CD4-positive, alpha-beta T cell treated with Interleukin-6 at 100 ng/mL for 8 hours (primary cell): Measurements from ENCODE around the gene IFNA4.

Source experiments
- DNase-seq: peaks from one replicate; pipeline ENCODE4 v3.0.0-alpha.2; 2020; ENCODE audit warnings: mixed read lengths, low spot score

IFNA4 gene

DNA sequence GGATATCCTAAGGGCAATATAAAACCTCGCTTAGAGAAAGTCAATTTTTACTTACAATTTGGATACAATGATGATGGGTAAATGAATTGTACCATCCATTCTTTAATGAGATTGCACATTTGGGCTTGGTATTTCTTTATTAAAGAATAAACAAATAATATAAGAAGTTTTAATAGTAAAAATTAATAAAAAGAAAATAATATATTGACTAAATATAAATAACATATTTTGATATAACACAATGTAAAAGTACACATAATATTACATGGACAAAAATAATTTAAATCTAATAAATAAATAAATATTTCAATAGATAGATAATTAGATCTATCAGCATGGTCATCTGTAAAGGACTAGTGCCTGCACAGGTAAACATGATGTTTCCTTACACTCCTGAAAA lies 21.9 kb downstream of the IFNA4 start:
- no peak for DNase-seq

DNA sequence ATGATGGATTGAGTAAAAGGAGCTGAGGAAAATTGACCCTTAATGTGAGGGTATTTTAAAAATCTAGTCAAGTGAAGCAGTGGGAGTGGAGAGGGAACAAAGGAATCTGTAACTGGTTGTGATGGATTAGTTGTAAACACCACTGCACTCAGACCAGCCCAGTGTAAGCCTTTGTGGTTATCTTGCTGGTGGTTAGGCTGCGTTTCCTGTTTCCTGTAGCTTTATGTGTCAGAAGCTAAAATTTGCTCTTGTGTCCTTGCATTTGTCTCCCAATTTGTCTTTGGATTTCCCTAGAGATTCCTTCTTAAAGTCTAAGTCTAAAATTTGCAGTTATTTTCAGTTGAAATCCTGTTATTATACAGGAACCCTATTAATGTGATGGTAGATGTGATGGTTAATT lies 27.2 kb downstream of the IFNA4 start:
- DNase-seq: peak; percentile 37

DNA sequence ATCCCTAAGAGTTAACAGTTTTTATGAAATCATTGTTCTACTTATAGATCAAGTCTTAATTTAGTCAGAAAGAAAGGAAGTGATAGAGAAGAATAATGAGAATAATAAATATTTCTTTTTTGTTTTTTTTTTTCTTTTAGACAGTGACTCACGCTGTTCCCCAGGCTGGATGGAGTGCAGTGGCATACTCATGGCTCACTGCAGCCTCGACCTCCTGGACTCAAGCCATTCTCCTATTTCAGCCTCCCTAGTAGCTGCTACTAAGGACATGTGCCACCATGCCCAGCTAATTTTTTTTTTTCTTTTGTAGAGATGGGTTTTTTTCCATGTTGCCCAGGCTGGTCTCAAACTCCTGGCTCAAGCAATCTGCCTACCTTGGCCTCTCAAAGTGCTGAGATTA lies 31.9 kb downstream of the IFNA4 start:
- no peak for DNase-seq

DNA sequence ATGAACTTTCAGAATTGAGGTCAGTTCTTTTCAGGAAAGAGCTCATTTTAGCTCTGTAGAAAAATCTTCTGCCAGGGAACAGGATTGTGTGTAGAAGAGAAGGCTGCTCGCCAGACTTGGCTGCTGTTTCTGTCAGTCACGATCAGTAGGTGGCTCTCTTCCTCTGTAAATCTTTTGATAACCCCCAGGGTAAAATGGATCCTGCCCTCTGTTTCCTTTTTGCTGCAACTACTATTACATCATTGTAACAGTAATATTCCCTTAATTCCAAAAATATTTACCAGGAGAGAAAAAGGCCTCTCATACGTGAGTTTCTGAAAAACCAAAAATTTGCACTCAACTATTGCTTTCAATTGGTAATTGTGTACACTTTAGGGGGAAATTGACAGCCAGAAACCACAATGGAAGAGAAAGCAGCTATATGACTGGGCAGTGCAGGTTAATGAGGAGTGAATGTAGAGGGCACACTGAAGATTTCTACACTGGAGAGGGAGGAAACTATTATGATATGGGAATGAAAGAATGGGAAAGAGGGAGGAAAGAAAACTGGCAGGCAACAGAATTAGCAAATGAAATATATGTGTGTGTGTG lies 33.3 kb downstream of the IFNA4 start:
- peak; percentile 20 for DNase-seq

DNA sequence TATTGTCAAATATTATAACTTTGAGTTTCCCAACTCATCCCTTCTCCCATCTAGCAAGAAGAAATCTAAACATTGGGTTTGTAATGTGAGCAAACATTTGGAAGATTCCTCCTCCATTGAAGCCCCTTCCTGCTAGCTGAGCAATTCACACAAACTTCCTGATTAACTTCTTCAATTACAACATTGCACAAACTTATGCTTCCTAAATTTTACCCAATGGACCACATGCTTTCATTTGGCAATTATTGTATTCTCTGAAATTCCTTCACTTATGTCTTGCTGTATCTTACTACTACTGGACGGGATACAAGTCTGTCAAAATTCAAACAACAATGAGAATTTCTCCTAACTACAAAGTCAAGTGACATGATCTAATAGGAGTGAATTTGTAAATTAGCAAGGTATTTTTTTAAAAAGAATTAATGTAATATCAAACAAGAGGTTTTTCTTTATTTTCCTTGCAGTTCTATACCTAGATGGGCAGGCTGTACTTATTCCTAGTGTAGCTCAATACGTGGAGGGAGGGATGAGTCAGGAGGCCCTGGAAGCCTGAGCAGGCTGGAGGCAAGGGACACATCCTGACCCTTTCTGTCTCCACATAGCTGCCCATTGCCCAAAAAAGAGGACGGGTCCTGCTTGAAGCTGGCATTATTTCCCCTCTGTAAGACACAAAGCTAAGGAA lies 33.9 kb downstream of the IFNA4 start:
- no peak for DNase-seq

DNA sequence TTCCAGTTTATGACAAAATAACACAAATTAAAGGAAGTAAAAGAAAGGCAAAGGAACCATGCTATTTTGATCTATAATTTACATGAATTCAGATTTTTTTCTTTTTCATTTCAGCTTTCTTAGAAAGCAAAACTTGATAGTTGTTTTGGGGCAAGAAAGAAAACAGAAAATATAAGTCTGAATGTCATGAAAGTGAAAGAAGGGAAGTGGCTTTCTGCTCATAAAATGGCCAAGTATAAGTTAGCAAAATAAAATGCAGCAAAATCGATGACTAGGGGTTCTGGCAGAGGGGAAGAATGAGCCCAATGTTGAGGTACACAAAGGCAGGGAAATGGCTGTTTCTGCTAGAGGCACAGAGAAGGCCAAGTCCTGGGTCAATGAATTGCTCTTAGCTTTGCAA lies 42.8 kb downstream of the IFNA4 start:
- no peak for DNase-seq

DNA sequence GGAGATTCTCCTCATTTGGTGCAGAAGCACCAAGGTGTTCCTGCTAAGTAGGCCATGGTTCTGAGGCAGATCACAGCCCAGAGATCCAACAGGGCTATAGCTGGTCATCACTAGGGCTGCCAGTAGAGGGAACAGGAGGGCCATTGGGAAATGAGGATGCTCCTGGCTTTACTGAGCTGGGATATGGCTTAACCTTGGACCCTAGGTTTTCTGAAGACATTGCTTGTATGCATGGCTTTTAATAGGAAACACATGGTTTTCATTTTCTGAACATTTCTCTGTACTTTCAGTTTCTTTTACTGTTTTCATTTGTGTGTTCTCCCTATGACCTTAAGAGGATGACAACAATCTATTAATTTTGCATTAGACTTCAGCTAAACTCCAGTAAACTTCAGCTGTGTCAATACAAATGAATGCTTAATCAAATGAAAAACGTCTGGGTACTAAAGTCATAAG lies 45.9 kb downstream of the IFNA4 start, which contains the start of gene IFNW1:
Gene IFNW1 (minus strand): TSS at position 406 of the 456 bp plus-strand sequence. CDS start 262 bp downstream, at position 144.
- no peak for DNase-seq

DNA sequence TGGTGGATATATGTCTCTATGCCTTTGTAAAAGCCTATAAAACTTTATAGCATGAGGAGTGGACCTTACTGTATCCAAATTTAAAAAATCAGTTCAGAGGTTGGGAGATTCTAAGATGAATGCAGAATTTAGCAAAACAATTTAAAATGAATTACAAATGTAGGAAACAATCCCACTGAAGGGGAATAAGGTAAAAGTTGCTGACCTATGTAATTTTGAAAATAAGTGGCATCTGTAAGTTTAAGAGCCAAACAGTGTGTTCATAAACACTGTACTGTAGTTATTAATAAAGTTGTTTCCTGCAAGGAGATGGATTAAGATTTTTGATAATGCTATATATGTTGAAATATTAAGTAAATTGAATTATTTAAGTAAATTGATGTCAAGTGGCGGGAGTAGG lies 50.4 kb downstream of the IFNA4 start:
- no peak for DNase-seq
